AG10803 (cell line): ENCODE measurements around the gene NPRL2.

Experiments
- DNase-seq: peaks from one replicate; pipeline ENCODE4 v3.0.0; 2010; ENCODE audit warnings: low read depth
- H3K4me3 ChIP-seq: 2 replicates; pipeline ENCODE4 v1.5.1; 2011; ENCODE audit warnings: mild to moderate bottlenecking, low read length, control low read depth
- TF ChIP-seq, protein P1 (sequence below): conservative IDR thresholded peaks from 2 replicates; pipeline ENCODE4 v1.5.1; 2011; ENCODE audit warnings: mild to moderate bottlenecking, low read length, control low read depth, inconsistent platforms

The NPRL2 gene

DNA sequence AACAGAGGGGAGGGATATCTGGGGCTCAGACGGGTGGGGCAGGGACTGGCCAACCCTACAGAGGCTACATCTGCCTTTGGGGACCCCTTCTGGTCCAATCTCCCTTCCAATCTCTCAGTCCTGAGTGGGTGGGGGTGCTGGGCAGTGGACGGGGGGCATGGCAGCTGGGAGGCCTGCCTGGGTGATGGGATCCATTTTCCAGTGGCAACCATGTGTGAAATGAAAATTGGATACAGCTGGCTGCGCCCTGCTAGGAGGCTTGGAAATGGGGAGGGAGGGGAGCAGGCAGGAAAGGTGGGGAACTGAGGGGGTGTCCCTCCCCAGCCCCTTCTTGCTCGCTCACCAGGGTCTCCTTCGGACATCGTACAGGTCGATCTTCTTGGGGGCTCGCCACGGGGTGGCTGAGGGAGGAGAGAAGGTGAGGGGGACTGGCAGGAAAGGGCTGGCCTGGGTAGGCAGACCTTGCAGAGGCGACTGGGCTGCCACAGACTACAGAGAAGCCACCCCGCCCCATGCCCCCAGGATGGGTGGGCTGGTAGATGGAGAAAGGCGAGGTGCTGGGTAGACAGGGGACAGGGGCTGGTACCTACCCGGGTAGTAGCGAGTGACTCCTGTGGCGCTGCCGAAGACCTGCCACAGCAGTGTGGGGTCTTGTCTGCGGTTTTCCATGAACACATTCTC is 30.0 kb upstream of the NPRL2 start:
- TF ChIP-seq, protein P1, sequence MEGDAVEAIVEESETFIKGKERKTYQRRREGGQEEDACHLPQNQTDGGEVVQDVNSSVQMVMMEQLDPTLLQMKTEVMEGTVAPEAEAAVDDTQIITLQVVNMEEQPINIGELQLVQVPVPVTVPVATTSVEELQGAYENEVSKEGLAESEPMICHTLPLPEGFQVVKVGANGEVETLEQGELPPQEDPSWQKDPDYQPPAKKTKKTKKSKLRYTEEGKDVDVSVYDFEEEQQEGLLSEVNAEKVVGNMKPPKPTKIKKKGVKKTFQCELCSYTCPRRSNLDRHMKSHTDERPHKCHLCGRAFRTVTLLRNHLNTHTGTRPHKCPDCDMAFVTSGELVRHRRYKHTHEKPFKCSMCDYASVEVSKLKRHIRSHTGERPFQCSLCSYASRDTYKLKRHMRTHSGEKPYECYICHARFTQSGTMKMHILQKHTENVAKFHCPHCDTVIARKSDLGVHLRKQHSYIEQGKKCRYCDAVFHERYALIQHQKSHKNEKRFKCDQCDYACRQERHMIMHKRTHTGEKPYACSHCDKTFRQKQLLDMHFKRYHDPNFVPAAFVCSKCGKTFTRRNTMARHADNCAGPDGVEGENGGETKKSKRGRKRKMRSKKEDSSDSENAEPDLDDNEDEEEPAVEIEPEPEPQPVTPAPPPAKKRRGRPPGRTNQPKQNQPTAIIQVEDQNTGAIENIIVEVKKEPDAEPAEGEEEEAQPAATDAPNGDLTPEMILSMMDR, result no peak
- DNase-seq, result no peak
- no peak overlapping the region for H3K4me3 ChIP-seq

DNA sequence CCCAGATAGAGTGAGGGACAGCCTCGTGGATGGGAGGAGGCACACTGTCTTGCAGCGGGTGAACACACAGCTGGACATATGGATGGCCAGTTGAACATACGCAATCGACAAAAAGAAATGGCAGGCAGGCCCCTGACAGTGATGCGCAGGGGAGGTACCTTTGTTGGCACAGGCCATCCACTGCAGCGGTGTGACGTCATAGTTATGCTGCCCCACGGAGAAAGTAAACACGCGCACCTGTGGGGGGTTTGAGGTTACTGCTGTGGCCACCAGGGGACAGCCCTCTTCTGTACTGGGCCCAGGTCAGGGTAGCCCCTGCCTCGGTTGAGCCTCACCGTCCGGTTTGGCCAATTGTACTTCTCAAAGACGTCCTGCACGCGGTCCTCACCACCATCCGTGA is 28.2 kb upstream of the NPRL2 start:
- DNase-seq, result no peak
- TF ChIP-seq, protein P1, result no peak
- H3K4me3 ChIP-seq, result no peak overlapping the region

GRCh38 chr3:50378024-50378423 is 27.4 kb upstream of the NPRL2 start:
- no peak overlapping the region for H3K4me3 ChIP-seq
- DNase-seq, result no peak

GRCh38 chr3:50375258-50375931 is 24.8 kb upstream of the NPRL2 start:
- TF ChIP-seq, protein P1, result no peak
- no peak overlapping the region for H3K4me3 ChIP-seq
- DNase-seq, result no peak

More at GRCh38 chr3:50378024-50378423, 27.4 kb upstream of the NPRL2 start:
- TF ChIP-seq, protein P1, result no peak

GRCh38 chr3:50374363-50375257 is 24.0 kb upstream of the NPRL2 start:
- H3K4me3 ChIP-seq, result no peak overlapping the region
- no peak for DNase-seq
- TF ChIP-seq, protein P1, result no peak

DNA sequence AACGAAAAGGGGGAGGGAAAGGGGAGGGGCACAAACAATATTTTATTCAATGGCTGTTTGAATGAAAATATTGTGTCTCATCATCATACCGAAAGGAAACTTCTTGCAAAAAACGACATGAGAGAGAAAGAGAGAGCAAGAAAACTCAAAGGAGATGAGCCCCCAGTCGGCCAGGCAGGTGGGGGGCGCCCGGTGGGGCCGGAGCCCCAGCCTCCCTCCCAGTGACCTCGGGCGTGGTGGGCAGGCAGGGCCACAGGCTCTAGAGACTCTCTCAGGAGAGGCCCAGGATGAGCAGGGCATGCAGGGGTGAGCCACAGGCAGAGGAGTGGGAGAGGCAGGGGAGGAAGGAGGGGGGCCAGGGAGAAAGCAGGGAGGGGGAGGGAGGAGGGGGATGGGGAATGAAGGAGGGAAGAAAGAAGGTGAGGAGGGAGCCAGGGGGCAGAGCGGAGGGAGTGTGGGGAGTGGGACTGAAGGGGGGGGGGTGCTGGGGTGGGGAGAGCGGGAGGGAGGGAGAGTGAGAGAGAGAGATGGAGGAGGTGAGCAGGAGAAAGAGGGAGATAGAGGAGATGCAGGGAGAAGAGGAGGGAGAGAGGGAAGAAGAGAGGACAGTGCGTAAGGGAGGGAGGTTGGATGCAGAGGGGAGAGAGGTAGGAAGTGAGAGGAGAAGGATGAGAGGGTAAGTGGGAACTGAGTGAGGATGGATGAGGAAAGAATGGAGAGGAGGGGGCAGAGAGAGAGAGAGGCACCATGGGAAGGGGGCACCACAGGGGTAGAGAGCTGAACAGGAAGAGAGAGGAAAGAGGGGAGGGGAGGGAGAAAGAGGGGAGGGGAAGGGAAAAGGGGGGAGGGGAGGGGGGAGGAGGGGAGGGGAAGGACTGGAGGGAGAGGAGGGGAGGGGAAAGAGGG is 22.8 kb upstream of the NPRL2 start:
- TF ChIP-seq, protein P1, result no peak
- H3K4me3 ChIP-seq, result no peak overlapping the region
- no peak for DNase-seq
